DND-41 (cell line): ENCODE results near the gene TMOD3.
"Not testable (repeated sequence)": the region's sequence is repeated elsewhere in the genome, so short reads cannot be mapped to it uniquely, and the experiment has no call there.

Source experiments
- ATAC-seq: fragments of 200-7000 bp; cut with Tn5 transposase; 3 replicates; pipeline ENCODE4 v1.9.1; 2021; ENCODE audit warnings: low read depth; ENCODE audit not compliant: insufficient read depth
- DNase-seq: peaks from one replicate; pipeline ENCODE4 v3.0.0-alpha.2; 2020
- H2AFZ ChIP-seq: 2 replicates; pipeline ENCODE4 v1.6.0; 2012; ENCODE audit warnings: low read depth, low read length
- H3K27ac ChIP-seq: 2 replicates; pipeline ENCODE4 v1.5.1; 2012; ENCODE audit warnings: low read length, inconsistent platforms
- H3K27me3 ChIP-seq: fragments of 200-600 bp; sonication (generic); 2 replicates; pipeline ENCODE4 v1.6.0; 2012; ENCODE audit warnings: low read length, mild to moderate bottlenecking, inconsistent platforms; ENCODE audit not compliant: insufficient read depth, poor library complexity
- H3K36me3 ChIP-seq: 2 replicates; pipeline ENCODE4 v1.5.1; 2012; ENCODE audit warnings: low read length, inconsistent platforms; ENCODE audit not compliant: insufficient read depth
- H3K4me1 ChIP-seq: 2 replicates; pipeline ENCODE4 v1.5.1; 2012; ENCODE audit warnings: mild to moderate bottlenecking, low read length; ENCODE audit not compliant: insufficient read depth
- H3K4me2 ChIP-seq: 2 replicates; pipeline ENCODE4 v1.6.0; 2012; ENCODE audit warnings: mild to moderate bottlenecking, moderate library complexity, low read length, inconsistent platforms; ENCODE audit not compliant: insufficient read depth
- H3K4me3 ChIP-seq, 2 experiments: fragments of 200-600 bp in 1 of 2; shearing (Covaris generic) in 1 of 2; 2 replicates each; pipeline ENCODE4 v1.5.1; 2012 to 2016; ENCODE audit warnings: inconsistent platforms in 2 of 2, low read length in 2 of 2, mild to moderate bottlenecking in 2 of 2, low read depth in 1 of 2, moderate library complexity in 1 of 2
- H3K79me2 ChIP-seq: 2 replicates; pipeline ENCODE4 v1.6.0; 2012; ENCODE audit warnings: low read length, inconsistent platforms; ENCODE audit not compliant: insufficient read depth
- H3K9ac ChIP-seq: 2 replicates; pipeline ENCODE4 v1.6.0; 2012; ENCODE audit warnings: low read depth, mild to moderate bottlenecking, inconsistent platforms, low read length, moderate library complexity
- H3K9me3 ChIP-seq: 2 replicates; pipeline ENCODE4 v1.5.1; 2012; ENCODE audit warnings: low read length, moderate library complexity, mild to moderate bottlenecking, inconsistent platforms; ENCODE audit not compliant: insufficient read depth, severe bottlenecking
- H4K20me1 ChIP-seq: 2 replicates; pipeline ENCODE4 v1.6.0; 2012; ENCODE audit warnings: low read length; ENCODE audit not compliant: insufficient read depth
- CTCF ChIP-seq: IDR thresholded peaks from 2 replicates; pipeline ENCODE4 v1.5.1; 2012; ENCODE audit warnings: borderline replicate concordance, low read length, moderate library complexity, mild to moderate bottlenecking; ENCODE audit not compliant: poor library complexity, severe bottlenecking; ENCODE audit errors: extremely low read depth
- EZH2 ChIP-seq: IDR thresholded peaks from 3 replicates; pipeline ENCODE4 v1.6.1; 2012; ENCODE audit warnings: borderline replicate concordance, low read depth, mild to moderate bottlenecking, moderate library complexity, low read length, inconsistent platforms; ENCODE audit not compliant: severe bottlenecking

The TMOD3 gene

GRCh38 chr15:51782357-51782896 is 47.0 kb upstream of the TMOD3 start:
- H3K9me3 ChIP-seq, result no peaks in the 10 kb centered on the region
- no peak overlapping the region for H3K9ac ChIP-seq
- no peak overlapping the region for H3K27ac ChIP-seq
- TF ChIP-seq EZH2, result no peak
- TF ChIP-seq CTCF, result peak; percentile 47
- H2AFZ ChIP-seq, result no peak overlapping the region
- ATAC-seq (no peak), DNase-seq (no peak)
- H3K4me1 ChIP-seq, result no peaks in the 10 kb centered on the region
- no peaks in the 10 kb centered on the region for H3K27me3 ChIP-seq
- H3K36me3 ChIP-seq, result peaks cover 14% of the 10 kb centered on the region
- no peaks in the 10 kb centered on the region for H4K20me1 ChIP-seq
- no peak overlapping the region for H3K4me2 ChIP-seq
- no peaks in the 10 kb centered on the region for H3K79me2 ChIP-seq
- no peak overlapping the region for H3K4me3 ChIP-seq

GRCh38 chr15:51783967-51784366 is 45.5 kb upstream of the TMOD3 start:
- no peaks in the 10 kb centered on the region for H3K27me3 ChIP-seq
- no peaks in the 10 kb centered on the region for H3K9me3 ChIP-seq
- TF ChIP-seq EZH2 (no peak), CTCF (no peak)
- H4K20me1 ChIP-seq, result no peaks in the 10 kb centered on the region
- H3K4me3 ChIP-seq, result no peak overlapping the region
- no peaks in the 10 kb centered on the region for H3K4me1 ChIP-seq
- DNase-seq (no peak), ATAC-seq (no peak)
- H3K9ac ChIP-seq, result no peak overlapping the region
- H3K27ac ChIP-seq, result no peak overlapping the region
- H3K36me3 ChIP-seq, result peaks cover 12% of the 10 kb centered on the region
- no peaks in the 10 kb centered on the region for H3K79me2 ChIP-seq
- H2AFZ ChIP-seq, result no peak overlapping the region
- no peak overlapping the region for H3K4me2 ChIP-seq

GRCh38 chr15:51787130-51787529 is 42.3 kb upstream of the TMOD3 start:
- not testable (repeated sequence) for ATAC-seq, H2AFZ ChIP-seq, H3K9me3 ChIP-seq, H3K4me2 ChIP-seq, H3K4me3 ChIP-seq, H3K79me2 ChIP-seq, DNase-seq, H4K20me1 ChIP-seq, H3K4me1 ChIP-seq, H3K27me3 ChIP-seq, H3K36me3 ChIP-seq, H3K27ac ChIP-seq, H3K9ac ChIP-seq

- H3K79me2 ChIP-seq, H3K27ac ChIP-seq, H3K36me3 ChIP-seq, H3K9ac ChIP-seq, H3K4me1 ChIP-seq, H2AFZ ChIP-seq, H3K4me2 ChIP-seq, DNase-seq, ATAC-seq, H3K27me3 ChIP-seq, H3K9me3 ChIP-seq, H3K4me3 ChIP-seq, H4K20me1 ChIP-seq: not testable (repeated sequence)
Observed at GRCh38 chr15:51792474-51792873, 37.0 kb upstream of the TMOD3 start.
